Right lobe of liver (tissue), 6 donors: Measurements from ENCODE around the gene GABRB3. TPM values are rescaled to one million over a fixed set of nuclear protein-coding genes. Genes with fewer than 3 reads are reported as not detected.
"Not testable (repeated sequence)": the region's sequence is repeated elsewhere in the genome, so short reads cannot be mapped to it uniquely, and the experiment has no call there.

ENCODE experiments used
- ATAC-seq, 4 donors: fragments of 200-7000 bp; cut with Tn5 transposase; one replicate each; pipeline ENCODE4 v1.9.1; 2020; ENCODE audit warnings: mild to moderate bottlenecking in 4 of 4, moderate library complexity in 4 of 4
- DNase-seq, 3 donors: peaks; one replicate each; pipeline ENCODE4 v3.0.0-alpha.2; 2020
- H3K27ac ChIP-seq, 3 donors: fragments of 200-600 bp; one replicate each; pipeline ENCODE4 v1.8.0; 2022
- H3K27me3 ChIP-seq, 2 donors: fragments of 200-600 bp; one replicate each; pipeline ENCODE4 v1.8.0; 2022
- H3K36me3 ChIP-seq, 4 donors: fragments of 200-600 bp; sonication (generic) in 1 of 4; one replicate each; pipeline versions ENCODE4 v1.5.1 to v1.8.0; 2017 to 2022; ENCODE audit warnings: control low read depth in 1 of 4
- H3K4me1 ChIP-seq, 4 donors: fragments of 200-600 bp; sonication (generic) in 1 of 4; one replicate each; pipeline versions ENCODE4 v1.5.1 to v1.8.0; 2017 to 2022; ENCODE audit warnings: control low read depth in 1 of 4
- H3K4me3 ChIP-seq, 3 donors: fragments of 200-600 bp; one replicate each; pipeline ENCODE4 v1.8.0; 2022
- H3K9me3 ChIP-seq, 4 donors: fragments of 200-600 bp; sonication (generic) in 1 of 4; one replicate each; pipeline versions ENCODE4 v1.5.1 to v1.8.0; 2017 to 2022; ENCODE audit warnings: control low read depth in 1 of 4
- POLR2A ChIP-seq: fragments of 450-650 bp; IDR thresholded peaks from one replicate; pipeline ENCODE4 v1.6.1; 2017; ENCODE audit warnings: antibody characterized with exemption, mild to moderate bottlenecking
- WGBS: methylation state at CpG from one replicate; pipeline ENCODE4 v1.1.6; 2018; ENCODE audit warnings: low coverage, low lambda C conversion rate; ENCODE audit not compliant: insufficient coverage; ENCODE audit errors: missing lambda C conversion rate; 5-methylcytosine and 5-hydroxymethylcytosine counted together
- intact Hi-C, 2 donors: fragments of 100-400 bp; cut with DNase I; formaldehyde crosslinking; loops; one replicate each; pipeline versions ENCODE4 v1.11.2 to v1.14.1; 2022
- total RNA-seq, 6 experiments: library from RNA; depleted of rRNA in 2 of 6; stranded (reverse); fragments of >200 nt in 2 of 6; fragmentation: NEBNext Ultra II Directional in 3 of 6; extraction: Animal tissue kit (Norgen Biotek cat#: 25700) in 3 of 6; gene quantifications; one replicate each; pipeline versions ENCODE4 v1.1.0 to v1.2.4, GENCODE V29; 2016 to 2023
- TF ChIP-seq, protein P1 (sequence below), 4 donors: fragments of 200-600 bp in 3 of 4; fragments of 450-650 bp in 1 of 4; IDR thresholded peaks; one replicate each; pipeline versions ENCODE4 v1.5.1 to v1.8.0; 2016 to 2022; ENCODE audit warnings: antibody characterized with exemption in 4 of 4, mild to moderate bottlenecking in 2 of 4
- donor health status: DM: no; HTN: yes; CAD: no.
- donor health status: DM: no; HTN: no; CAD: no.
- donor health status: DM: no; HTN: no; CAD: no.
- donor health status: DM: no; HTN: yes; CAD: no.
- donor health status: DM: no; HTN: yes; CAD: no.

Gene GABRB3
- total RNA-seq, 6 experiments from 2014 or later, result 0.49 to 2.7 (median 1.4) TPM

- intact Hi-C loops, result no loop called here
- WGBS, result 25% methylated on average over 5 of the region's 5 CpGs
- no peak for TF ChIP-seq POLR2A
- TF ChIP-seq, protein P1, sequence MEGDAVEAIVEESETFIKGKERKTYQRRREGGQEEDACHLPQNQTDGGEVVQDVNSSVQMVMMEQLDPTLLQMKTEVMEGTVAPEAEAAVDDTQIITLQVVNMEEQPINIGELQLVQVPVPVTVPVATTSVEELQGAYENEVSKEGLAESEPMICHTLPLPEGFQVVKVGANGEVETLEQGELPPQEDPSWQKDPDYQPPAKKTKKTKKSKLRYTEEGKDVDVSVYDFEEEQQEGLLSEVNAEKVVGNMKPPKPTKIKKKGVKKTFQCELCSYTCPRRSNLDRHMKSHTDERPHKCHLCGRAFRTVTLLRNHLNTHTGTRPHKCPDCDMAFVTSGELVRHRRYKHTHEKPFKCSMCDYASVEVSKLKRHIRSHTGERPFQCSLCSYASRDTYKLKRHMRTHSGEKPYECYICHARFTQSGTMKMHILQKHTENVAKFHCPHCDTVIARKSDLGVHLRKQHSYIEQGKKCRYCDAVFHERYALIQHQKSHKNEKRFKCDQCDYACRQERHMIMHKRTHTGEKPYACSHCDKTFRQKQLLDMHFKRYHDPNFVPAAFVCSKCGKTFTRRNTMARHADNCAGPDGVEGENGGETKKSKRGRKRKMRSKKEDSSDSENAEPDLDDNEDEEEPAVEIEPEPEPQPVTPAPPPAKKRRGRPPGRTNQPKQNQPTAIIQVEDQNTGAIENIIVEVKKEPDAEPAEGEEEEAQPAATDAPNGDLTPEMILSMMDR (IDR thresholded peaks at IDR 0.05), result no peak
- Histone ChIP-seq H3K4me1 (no peaks in the 10 kb centered on the region), H3K36me3 (no peaks in the 10 kb centered on the region), H3K27me3 (no peaks in the 10 kb centered on the region), H3K4me3 (no peak overlapping the region), H3K27ac (no peak overlapping the region), H3K9me3 (no peaks in the 10 kb centered on the region)
- DNase-seq (no peak), ATAC-seq (no peak)
Observed at GRCh38 chr15:26722621-26723160, 50.2 kb downstream of the GABRB3 start.

GRCh38 chr15:26721232-26721967 is 51.5 kb downstream of the GABRB3 start:
- Histone ChIP-seq H3K27ac (no peak overlapping the region), H3K4me3 (no peak overlapping the region), H3K9me3 (no peaks in the 10 kb centered on the region), H3K4me1 (no peaks in the 10 kb centered on the region), H3K27me3 (no peaks in the 10 kb centered on the region), H3K36me3 (no peaks in the 10 kb centered on the region)
- no peak for DNase-seq
- TF ChIP-seq POLR2A, result no peak
- TF ChIP-seq, protein P1 (IDR thresholded peaks at IDR 0.05), result no peak
- intact Hi-C loops, result no loop called here
- ATAC-seq, result no peak
- WGBS, result 10% methylated on average over 5 of the region's 5 CpGs

DNA sequence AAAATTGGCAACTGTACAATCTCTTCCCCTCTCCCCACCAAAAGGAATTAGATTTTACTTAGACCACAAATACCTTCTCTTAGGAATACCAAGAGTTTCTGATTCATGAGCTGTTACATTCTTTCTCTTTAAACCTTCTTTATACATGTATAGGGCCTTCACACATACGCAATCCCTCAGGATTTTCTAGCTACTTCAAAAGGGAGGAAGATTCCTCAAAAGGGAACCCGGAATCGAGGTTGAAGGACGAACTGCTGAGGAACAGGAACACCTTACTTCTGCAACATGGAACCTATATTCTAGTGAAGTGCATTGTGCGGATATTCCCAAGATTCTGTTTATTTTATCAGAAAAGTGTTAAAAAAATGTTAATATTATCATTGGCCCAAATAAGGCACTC is 52.3 kb downstream of the GABRB3 start:
- H3K4me1 ChIP-seq, result no peaks in the 10 kb centered on the region
- WGBS, result 17% methylated on average over 5 of the region's 5 CpGs
- H3K9me3 ChIP-seq, result no peaks in the 10 kb centered on the region
- H3K27ac ChIP-seq, result no peak overlapping the region
- no peak overlapping the region for H3K4me3 ChIP-seq
- no peaks in the 10 kb centered on the region for H3K27me3 ChIP-seq
- ATAC-seq (no peak), DNase-seq (no peak)
- no peak for TF ChIP-seq POLR2A
- TF ChIP-seq, protein P1 (IDR thresholded peaks at IDR 0.05), result no peak
- H3K36me3 ChIP-seq, result no peaks in the 10 kb centered on the region
- intact Hi-C loops, result no loop called here

DNA sequence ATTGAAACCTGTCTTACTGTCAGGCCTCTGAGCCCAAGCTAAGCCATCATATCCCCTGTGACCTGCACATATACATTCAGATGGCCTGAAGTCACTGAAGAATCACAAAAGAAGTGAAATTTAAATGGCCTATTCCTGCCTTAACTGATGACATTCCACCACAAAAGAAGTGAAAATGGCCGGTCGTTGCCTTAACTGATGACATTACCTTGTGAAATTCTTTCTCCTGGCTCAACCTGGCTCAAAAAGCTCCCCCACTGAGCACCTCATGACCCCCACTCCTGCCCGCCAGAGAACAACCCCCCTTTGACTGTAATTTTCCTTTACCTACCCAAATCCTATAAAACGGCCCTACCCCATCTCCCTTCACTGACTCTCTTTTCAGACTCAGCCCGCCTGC is 53.0 kb downstream of the GABRB3 start:
- 7% methylated on average over 5 of the region's 5 CpGs for WGBS
- DNase-seq, H3K36me3 ChIP-seq, intact Hi-C loops, ATAC-seq, H3K27me3 ChIP-seq, H3K4me3 ChIP-seq, H3K27ac ChIP-seq, H3K4me1 ChIP-seq, H3K9me3 ChIP-seq: not testable (repeated sequence)

DNA sequence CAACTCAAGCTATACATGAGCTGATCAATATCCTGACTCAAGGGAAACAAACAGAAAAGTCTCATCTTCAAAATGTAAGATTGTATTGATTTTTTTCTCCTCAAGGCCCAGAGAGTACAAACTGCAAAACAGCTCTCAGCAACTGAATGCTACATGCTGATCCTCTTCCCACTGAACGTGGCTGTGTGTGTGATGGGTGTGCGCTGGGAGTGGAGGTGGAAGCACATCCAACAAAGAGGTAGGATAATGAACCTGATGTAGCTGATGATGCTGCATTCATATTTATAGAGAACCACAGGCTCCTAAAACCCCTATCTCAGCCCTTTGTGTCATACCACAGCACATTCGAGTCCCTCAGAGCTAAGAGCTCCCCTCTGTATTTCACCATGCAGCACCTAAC is 56.8 kb downstream of the GABRB3 start:
- Histone ChIP-seq H3K27me3 (no peaks in the 10 kb centered on the region), H3K9me3 (no peaks in the 10 kb centered on the region), H3K4me3 (no peak overlapping the region), H3K4me1 (no peaks in the 10 kb centered on the region), H3K36me3 (no peaks in the 10 kb centered on the region), H3K27ac (no peak overlapping the region)
- TF ChIP-seq, protein P1 (IDR thresholded peaks at IDR 0.05), result no peak
- no peak for TF ChIP-seq POLR2A
- ATAC-seq (no peak), DNase-seq (no peak)
- 74% methylated on average over 3 of the region's 3 CpGs for WGBS
- intact Hi-C loops, result no loop called here
